Cardiac muscle cell (in vitro differentiated cells and primary cell): ENCODE results near the gene KANK2. TPM values are rescaled to one million over a fixed set of nuclear protein-coding genes. Genes with fewer than 3 reads are reported as not detected.

Experiments used
- DNase-seq, 2 donors: peaks; one replicate each; pipeline versions ENCODE4 v3.0.0 to v3.0.0-alpha.2; 2010 to 2017; ENCODE audit warnings: low read depth in 1 of 2, low spot score in 1 of 2
- H3K27ac ChIP-seq: fragments of 200-600 bp; sonication (generic); 2 replicates; pipeline ENCODE4 v1.5.1; 2016
- H3K27me3 ChIP-seq: fragments of 200-600 bp; sonication (generic); 2 replicates; pipeline ENCODE4 v1.6.0; 2016; ENCODE audit warnings: control low read depth
- H3K36me3 ChIP-seq: fragments of 200-600 bp; sonication (generic); 2 replicates; pipeline ENCODE4 v1.5.1; 2016; ENCODE audit warnings: control low read depth
- H3K4me1 ChIP-seq: fragments of 200-600 bp; sonication (generic); 2 replicates; pipeline ENCODE4 v1.8.1; 2017; ENCODE audit warnings: low read depth, mild to moderate bottlenecking, mixed run types
- H3K4me3 ChIP-seq: fragments of 200-600 bp; sonication (generic); 2 replicates; pipeline ENCODE4 v1.5.1; 2016; ENCODE audit warnings: mild to moderate bottlenecking
- H3K9me3 ChIP-seq: fragments of 200-600 bp; sonication (generic); 2 replicates; pipeline ENCODE4 v1.5.1; 2017; ENCODE audit warnings: low read depth, mild to moderate bottlenecking, control low read depth
- polyA plus RNA-seq: library from polyadenylated mRNA; unstranded; fragments of >200 nt; fragmentation: Nextera tagmentation; extraction: Ambion mirVana; gene quantifications from 2 replicates; pipeline ENCODE4 v1.2.1, GENCODE V29; 2016
- total RNA-seq: library from RNA; depleted of rRNA; stranded (reverse); fragments of >200 nt; gene quantifications from 2 replicates; pipeline ENCODE4 v1.2.3, GENCODE V29; 2016
- TF ChIP-seq, protein P1 (sequence below): IDR thresholded peaks from 2 replicates; pipeline ENCODE4 v1.5.1; 2012; ENCODE audit warnings: low read depth, mild to moderate bottlenecking, low read length

The KANK2 gene
- total and polyA plus RNA-seq, 2 experiments from 2014 or later, result 38.9 to 106 TPM

DNA sequence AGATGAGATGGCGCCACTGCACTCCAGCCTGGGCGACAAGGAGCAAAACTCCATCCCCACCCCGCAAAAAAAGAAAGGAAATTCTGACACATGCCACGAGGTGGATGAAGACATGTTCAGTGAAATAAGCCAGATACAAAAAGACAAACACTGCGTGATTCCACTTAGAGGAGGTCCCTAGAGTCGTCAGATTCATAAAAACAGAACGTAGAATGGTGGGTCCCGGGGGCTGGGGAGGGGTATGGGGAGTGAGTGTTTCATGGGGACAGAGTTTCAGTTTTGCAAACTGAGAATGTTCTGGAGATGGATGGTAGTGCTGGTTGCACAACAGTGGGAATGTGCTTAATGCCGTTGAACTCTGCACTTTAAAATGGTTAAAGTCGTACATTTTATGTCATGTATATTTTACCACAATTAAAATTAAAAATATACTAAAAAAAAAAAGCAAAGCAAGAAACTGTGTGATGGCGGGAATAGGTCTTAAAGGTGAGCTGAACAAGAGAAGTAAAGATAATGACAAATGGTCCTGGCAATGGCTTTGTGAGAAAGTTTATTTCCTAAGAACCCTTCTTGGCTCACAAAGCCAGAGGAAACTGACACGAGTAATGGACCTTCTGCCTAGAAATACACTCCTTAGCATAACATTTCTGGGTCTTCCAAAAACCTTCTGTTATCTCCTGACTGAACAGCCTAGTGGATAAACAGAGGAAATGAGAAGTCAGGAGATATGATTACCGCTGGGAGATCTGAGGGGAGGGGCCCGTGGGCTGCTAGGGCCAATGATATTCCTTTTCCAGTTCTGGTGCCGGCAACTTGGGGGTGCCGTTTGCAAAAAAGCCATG lies 37.5 kb downstream of the KANK2 start:
- Histone ChIP-seq H3K4me3 (no peak overlapping the region), H3K36me3 (no peaks in the 10 kb centered on the region), H3K4me1 (peaks cover 25% of the 10 kb centered on the region), H3K27ac (peak overlapping the region; percentile 36), H3K9me3 (no peaks in the 10 kb centered on the region), H3K27me3 (no peaks in the 10 kb centered on the region)
- TF ChIP-seq, protein P1, sequence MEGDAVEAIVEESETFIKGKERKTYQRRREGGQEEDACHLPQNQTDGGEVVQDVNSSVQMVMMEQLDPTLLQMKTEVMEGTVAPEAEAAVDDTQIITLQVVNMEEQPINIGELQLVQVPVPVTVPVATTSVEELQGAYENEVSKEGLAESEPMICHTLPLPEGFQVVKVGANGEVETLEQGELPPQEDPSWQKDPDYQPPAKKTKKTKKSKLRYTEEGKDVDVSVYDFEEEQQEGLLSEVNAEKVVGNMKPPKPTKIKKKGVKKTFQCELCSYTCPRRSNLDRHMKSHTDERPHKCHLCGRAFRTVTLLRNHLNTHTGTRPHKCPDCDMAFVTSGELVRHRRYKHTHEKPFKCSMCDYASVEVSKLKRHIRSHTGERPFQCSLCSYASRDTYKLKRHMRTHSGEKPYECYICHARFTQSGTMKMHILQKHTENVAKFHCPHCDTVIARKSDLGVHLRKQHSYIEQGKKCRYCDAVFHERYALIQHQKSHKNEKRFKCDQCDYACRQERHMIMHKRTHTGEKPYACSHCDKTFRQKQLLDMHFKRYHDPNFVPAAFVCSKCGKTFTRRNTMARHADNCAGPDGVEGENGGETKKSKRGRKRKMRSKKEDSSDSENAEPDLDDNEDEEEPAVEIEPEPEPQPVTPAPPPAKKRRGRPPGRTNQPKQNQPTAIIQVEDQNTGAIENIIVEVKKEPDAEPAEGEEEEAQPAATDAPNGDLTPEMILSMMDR, result no peak
- peak in 1 of 2 donors; percentile 78 for DNase-seq

DNA sequence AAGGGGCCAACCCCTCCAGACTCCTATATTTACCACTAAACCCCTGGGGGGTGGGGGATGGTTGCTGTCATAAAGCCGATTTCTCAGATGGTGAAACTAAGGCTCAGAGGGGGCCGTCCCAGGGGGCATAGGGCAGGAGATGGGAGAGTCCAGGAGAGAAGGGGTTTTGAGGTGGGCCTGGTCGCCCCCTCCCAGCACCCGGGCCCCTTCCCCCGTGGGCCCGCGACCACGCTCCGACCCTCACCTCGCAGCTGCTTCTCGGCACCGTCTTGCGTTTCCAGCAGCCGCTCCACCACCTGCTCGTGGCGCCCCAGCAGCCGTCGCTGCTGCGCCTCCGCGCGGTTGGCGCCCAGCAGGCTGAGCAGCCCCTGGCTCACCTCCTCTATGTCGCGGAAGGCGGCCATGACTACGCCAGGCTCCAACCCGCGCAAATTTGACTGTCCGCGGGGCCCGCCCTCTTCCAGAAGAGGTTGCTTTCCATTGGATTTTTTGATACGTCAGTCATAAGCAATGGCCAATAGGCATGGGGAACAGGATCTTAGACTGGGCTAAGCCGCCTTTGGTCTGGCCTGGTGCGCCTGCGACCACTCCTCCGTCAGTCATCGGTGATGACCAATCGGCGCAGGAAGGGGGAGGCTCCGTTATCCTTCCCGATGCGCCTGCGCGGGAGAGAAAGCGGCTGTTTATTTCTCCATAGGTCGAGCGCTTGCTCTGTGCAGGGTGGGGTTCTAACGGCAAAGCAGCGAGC lies 41.8 kb downstream of the KANK2 start, which contains the start of gene SPC24:
SPC24 (minus strand) TSS at position 410 of the 748 bp plus-strand sequence; CDS start at position 404, 6 bp downstream.
- no peaks in the 10 kb centered on the region for H3K9me3 ChIP-seq
- no peaks in the 10 kb centered on the region for H3K27me3 ChIP-seq
- peak; percentile 98 to 99 for DNase-seq
- H3K4me3 ChIP-seq, result peak within 1 kb of the TSS; percentile 61
- peak within 1 kb of the TSS; percentile 1 for H3K27ac ChIP-seq
- H3K36me3 ChIP-seq, result no peaks in the 10 kb centered on the region
- TF ChIP-seq, protein P1, result no peak
- peaks cover 17% of the 10 kb centered on the region for H3K4me1 ChIP-seq

DNA sequence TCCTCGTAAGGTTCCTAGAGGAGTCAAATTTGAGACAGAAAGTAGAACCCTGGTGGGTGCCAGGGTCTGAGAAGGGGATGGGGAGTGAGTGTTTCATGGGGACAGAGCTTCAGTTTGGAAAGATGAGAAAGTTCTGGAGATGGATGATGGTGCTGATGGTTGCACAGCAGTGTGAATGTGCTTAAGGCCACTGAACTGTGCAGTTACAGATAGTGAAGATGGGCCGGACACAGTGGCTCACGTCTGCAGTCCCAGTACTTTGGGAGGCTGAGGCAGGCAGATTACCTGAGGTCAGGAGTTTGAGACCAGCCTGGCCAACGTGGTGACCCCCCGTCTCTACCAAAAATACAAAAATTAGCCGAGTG lies 42.7 kb downstream of the KANK2 start:
- Histone ChIP-seq H3K4me1 (peaks cover 12% of the 10 kb centered on the region), H3K9me3 (no peaks in the 10 kb centered on the region), H3K27me3 (no peaks in the 10 kb centered on the region), H3K27ac (no peak overlapping the region), H3K4me3 (peak overlapping the region; percentile 61), H3K36me3 (no peaks in the 10 kb centered on the region)
- DNase-seq, result no peak
- TF ChIP-seq, protein P1, result no peak

DNA sequence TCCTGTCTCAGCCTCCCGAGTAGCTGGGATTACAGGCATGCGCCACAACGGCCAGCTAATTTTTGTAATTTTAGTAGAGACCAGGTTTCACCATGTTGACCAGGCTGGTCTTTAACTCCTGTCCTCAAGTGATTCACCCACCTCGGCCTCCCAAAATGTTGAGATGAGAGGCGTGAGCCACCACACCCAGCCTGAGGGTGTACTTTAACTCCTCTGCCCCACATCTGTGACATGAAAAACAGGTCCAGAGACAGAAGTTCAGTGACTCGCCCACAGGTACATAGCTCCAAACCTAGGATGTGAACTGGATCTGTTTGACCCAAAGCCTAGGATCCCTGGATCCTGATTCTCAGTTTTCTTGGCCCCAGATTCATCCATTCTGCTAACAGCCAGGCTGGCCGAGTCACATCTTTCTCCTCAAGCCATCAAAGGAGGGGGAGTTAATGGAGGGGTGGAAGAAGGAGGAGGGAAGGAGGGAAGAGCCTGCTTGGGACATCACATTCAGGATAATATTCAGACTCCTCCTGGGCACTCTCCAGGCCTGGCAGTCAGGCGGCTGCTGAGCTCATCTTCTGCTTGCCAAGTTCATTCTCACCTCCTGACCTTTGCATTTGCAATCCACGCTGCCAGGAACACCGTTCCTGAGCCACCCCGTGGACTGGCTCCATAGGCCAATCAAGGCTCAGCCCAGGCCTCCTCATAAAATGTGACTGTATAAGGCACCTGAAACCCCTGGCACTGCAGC lies 44.9 kb downstream of the KANK2 start:
- H3K4me3 ChIP-seq, result no peak overlapping the region

DNA sequence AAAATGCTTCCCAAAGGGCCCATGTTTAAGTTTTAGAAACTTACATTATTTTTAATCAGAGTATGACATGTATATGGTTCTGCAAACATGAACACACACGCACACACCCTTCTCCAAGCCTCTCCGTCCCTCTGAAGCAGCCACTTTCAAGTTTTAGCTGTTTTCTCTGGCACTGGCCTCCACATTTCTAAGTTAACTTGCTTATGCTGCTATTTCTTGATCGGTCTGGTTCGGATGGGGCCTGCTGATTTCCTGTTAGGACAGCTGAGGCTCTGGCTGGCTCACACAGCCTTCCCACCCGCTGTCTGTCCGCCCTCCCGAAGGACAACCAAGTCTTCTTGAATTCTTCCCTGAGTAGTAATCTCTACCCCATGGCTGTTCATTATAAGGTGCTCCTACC lies 46.2 kb downstream of the KANK2 start:
- Histone ChIP-seq H3K4me1 (no peaks in the 10 kb centered on the region), H3K27ac (no peak overlapping the region), H3K4me3 (no peak overlapping the region), H3K27me3 (no peaks in the 10 kb centered on the region), H3K9me3 (no peaks in the 10 kb centered on the region), H3K36me3 (no peaks in the 10 kb centered on the region)
- TF ChIP-seq, protein P1, result no peak
- DNase-seq, result no peak

More for the DNA sequence above, 44.9 kb downstream of the KANK2 start:
- TF ChIP-seq, protein P1, result no peak
- Histone ChIP-seq H3K36me3 (no peaks in the 10 kb centered on the region), H3K9me3 (no peaks in the 10 kb centered on the region), H3K27ac (no peak overlapping the region), H3K27me3 (no peaks in the 10 kb centered on the region), H3K4me1 (peaks cover 3% of the 10 kb centered on the region)
- peak in 1 of 2 donors; percentile 86 for DNase-seq
